NCI-H2227 (cell line): ENCODE data around the gene OR8A1.
"Not testable (repeated sequence)": the region's sequence is repeated elsewhere in the genome, so short reads cannot be mapped to it uniquely, and the experiment has no call there.

Source experiments
- DNase-seq: peaks from one replicate; lab custom pipeline; 2025; ENCODE audit not compliant: unreplicated experiment; lab: John Stamatoyannopoulos, UW

Gene OR8A1

DNA sequence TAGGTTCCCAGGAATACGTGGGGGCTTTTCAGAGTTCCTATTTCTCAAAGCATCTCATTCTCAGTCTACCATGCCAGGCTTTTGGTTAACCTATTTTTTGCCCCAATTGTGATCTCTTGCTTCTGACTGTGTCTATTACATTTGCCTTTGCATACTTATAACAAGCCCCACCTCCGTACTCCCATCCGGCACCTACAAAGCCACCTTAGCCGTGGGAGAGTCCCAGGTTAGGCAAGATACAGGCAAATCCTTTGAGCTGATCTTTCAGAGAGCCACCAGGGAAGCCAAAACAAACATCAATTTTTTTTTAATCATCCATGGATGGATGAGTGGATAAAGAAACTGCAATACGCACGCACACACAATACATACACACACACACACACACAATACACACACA, 22.8 kb downstream of the OR8A1 start:
- no peak for DNase-seq

DNA sequence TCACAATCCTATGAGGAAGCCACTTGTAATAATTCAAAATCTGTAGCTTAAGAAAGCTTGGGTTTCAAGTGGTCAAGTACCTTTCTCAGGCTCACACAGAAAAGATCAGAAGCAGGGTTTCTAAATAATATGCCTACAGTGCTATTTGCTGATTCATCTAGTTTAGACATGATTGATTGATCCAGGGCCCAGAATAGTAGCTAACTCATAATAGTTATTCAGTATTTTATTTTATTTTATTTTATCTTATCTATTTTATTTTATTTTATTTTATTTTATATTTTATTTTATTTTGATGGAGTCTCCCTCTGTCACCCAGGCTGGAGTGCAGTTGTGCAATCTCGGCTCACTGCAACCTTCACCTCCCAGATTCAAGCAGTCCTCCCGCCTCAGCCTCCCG, 25.5 kb downstream of the OR8A1 start:
- no peak for DNase-seq

DNA sequence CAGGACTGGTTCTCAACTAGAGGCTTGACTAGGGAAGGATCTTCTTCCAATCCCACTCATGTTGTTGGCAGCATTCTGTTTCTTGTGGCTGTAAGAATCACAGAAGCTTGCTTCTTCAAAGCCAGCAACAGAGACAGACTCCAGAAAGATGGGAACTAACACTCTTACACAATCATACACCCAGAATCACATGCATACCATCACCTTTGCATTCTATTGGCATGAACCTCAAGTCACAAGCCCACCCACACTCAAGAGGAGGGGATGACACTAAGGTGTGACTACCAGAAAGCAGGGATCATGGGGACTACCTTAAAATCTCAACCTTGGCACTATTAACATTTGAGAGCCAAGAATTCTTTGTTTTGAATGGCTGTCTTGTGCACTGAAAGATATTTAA, 27.8 kb downstream of the OR8A1 start:
- no peak for DNase-seq

DNA sequence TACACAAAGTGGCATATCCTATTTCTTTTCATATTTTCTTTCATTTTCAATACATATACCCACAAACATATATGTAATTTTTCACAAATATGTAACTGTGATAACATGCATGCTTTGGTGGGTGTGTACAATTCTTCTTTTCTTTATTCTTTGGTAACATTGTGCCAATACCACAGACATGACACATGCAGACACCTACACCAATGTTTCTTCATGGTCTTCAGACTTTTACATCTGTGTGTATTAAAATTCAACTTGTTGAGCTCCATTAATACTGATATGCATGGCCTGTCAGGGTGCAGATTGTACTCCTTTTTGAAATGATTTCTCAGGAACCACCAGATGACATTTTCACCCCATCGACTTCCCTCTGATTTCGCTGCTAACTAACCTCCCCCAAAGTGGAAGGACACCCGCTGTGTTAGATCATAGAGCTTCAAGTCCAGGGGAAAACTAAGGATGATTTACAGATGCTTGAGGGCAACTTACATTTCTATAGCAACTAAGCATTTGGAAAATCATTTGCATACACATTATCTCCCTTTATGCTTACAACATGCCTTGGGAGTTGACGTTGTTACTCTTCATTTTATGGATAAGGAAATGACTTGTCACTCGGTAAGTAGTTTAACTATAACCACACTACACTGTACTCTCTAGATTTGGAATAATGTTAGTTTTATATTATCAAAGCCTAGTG, 31.0 kb downstream of the OR8A1 start:
- no peak for DNase-seq

DNA sequence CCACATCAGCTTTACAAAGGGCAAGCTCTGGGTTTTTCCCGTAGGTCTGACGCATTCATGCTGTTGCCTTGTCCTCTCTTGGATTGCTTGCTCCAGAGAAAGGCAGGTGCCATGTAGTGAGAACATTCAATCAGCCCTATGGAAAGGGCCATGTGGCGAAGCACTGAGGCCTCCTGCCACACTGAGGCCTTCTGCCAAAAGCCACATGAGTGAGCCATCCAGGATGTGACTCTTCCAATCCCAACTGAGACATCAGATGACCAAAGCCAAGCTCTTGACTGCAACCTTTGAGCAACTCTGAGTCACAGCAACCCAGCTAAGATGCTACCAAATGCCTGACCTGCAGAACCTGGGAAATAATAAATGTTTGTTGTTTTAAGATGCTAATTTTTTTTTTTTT, 32.4 kb downstream of the OR8A1 start:
- no peak for DNase-seq

DNA sequence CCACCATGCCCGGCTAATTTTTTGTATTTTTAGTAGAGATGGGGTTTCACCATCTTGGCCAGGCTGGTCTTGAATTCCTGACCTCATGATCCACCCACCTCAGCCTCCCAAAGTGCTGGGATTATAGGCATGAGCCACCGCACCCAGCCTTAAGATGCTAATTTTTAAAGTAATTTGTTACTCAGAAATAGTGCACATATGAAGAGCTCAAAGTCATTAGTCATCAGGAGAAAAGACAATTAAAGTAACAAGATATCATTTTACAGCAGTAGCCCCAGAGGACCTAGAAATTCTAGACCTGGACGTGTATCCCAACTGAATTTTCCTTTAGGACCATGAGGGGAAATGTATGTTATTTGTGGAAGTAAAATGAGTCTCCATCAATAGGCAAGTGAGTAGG, 32.9 kb downstream of the OR8A1 start:
- DNase-seq = not testable (repeated sequence)

DNA sequence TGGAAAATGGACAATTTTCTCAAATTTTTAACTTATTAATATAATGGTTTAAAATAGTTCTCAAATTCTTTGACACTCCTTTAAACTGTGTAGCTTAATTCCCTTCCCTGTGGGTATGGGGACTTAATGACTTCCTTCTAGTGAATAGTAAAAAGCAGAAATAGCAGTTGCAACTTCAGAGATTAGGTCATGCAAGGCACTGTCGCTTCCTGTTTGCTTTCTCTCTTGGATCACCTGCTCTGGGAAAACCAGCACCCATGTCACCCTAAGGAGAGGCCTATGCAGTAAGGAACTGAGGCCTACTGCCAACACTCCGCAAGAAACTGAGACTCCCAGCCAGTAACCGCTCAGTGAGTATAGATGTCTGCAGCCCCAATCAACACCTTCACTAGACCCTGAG, 35.9 kb downstream of the OR8A1 start:
- no peak for DNase-seq

DNA sequence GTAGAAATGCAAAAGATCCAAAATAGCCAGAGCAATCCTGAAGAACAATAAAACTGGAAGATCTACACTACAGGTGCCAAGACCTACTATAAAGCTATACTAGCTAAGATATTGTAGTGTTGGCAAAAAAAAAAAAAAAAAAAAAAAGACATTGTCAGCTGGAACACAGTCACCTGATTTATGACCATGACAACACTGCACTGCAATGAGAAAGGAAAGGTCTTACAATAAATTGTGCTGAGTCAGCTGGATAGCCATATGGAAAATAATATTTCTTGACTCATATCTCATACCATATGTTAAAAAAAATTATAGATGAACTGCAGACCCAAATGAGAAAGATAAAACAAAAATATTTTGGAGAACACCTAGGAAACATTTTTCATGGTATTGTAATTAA, 38.4 kb downstream of the OR8A1 start:
- DNase-seq = no peak

DNA sequence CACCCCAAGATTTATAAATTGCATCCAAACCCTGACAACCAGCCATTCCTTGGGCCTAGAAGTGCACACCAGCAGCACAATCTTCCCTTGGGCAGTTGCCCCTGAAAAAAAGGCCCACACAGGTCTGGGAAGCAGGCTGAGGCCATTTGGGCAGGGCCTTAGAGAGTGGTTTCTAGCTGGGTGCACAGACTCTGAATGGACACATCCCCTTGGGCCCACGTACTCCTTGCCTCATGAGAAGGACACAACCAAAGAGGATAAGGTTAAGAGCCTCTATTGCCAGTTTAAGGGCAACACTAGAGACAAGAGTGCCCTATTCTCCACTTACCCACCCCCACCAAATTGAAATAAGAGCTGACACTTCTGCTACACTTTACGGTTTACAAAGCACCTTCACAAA, 40.5 kb downstream of the OR8A1 start:
- no peak for DNase-seq

DNA sequence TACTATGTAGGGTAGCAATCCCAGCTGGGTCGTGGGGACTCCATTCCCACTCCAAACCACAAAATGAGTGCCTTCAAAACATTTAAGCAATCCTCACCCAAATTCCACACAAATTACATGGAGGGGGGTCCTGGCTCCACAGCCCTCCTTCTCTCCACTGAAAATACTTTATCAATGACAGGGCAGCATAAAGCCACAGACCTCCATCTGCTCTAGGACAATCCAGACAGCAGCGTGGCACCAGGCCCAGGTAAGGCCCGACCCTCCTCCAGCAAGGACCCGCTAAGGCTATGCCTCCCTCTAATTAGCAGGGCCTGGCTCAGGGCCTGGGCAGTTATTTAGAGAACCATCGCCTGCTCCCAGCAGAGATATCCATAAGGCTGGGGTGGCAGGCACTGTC, 41.3 kb downstream of the OR8A1 start, which contains the start of gene PANX3:
TSS of gene PANX3 (plus strand) at position 365 of the 400 bp plus-strand sequence. CDS start 129 bp downstream, outside the sequence.
- no peak for DNase-seq

DNA sequence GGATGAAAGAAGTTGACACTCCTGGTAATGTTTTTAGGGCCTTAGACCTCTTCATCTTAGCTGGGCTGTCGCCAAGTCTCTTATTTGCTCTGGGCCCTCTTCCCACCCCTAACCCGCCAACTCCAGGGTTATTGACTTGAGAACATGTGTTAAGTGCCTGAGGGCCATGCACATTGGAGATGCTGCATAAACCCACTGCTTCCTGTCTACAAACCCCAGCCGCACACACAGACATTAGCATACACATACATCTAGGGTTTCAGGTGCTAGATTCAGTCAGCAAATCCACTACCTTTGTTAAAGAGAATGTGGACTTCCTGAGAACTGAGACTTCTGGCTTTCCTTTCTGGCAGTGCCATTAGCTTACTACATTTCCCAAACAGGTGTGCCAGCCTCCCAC, 42.2 kb downstream of the OR8A1 start:
- DNase-seq = no peak

DNA sequence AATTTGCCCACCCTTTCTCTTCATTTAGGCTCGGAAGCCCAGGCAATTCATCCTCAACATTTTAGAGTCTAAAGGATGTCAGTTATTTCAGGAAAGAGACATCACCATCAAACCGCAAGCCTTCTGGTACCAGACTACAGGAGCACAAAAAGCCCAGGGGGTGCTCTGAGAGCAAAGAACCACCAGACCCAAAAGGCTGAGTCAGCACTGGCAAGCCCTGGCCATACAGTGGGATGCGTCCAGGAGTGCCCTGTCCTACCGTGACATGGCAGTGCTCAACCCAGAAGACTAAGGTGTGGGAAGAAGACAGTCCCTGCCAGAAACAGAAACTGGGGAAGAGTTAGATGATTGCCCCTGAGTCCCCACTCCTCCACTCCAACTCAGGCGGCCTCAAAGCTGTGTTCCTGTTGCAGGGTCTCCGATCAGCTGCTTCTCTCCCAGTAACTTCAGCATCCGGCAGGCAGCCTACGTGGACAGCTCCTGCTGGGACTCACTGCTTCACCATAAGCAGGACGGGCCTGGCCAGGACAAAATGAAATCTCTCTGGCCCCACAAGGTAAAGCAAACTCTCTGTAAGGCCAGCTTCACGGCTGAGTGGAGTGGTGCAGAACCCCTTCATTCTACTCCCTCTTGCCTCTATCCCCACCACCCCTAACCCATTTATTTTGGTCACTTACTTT, 42.9 kb downstream of the OR8A1 start:
- DNase-seq = no peak

DNA sequence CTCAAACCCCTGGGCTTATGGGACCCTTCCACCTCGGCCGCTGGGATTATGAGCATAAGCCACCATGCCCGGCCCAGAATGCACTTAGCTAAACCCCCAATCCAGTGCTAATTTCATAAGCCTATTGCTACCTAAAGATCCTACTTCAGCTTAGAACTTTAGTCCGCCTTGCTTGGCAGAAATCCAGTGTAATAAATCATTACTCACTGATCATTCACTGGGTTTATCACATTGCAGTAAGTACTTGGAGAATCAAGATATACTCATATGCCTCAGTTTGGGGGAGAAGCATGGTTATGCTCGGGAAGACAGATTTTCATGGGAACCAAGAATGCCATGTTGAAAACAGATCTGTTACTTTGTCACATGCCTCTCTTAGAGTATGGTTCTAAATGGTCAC, 49.1 kb downstream of the OR8A1 start:
- DNase-seq = no peak
